ENCODE measurements around the gene BRCA1.

- TF ChIP-seq EZH2 (IDR thresholded peaks at IDR 0.05) (no peak), POLR2AphosphoS5 (IDR thresholded peaks at IDR 0.05; ENCODE audit: borderline replicate concordance, low read depth, low read length) (no peak)
Measured at GRCh38 chr17:43169561-43170139, 44.5 kb upstream of the BRCA1 start.
